Upper lobe of right lung (tissue), 1 donor: Measurements from ENCODE around the gene SLFN14. TPM values are rescaled to one million over a fixed set of nuclear protein-coding genes. Genes with fewer than 3 reads are reported as not detected.

Experiments
- ATAC-seq: fragments of 200-7000 bp; cut with Tn5 transposase; one replicate; pipeline ENCODE4 v1.9.1; 2020; ENCODE audit warnings: mild to moderate bottlenecking, moderate library complexity
- DNase-seq: peaks from one replicate; pipeline ENCODE4 v3.0.0-alpha.2; 2020
- H3K27ac ChIP-seq: fragments of 200-600 bp; one replicate; pipeline ENCODE4 v1.8.0; 2022
- H3K27me3 ChIP-seq: fragments of 200-600 bp; one replicate; pipeline ENCODE4 v1.8.0; 2022; ENCODE audit warnings: mild to moderate bottlenecking
- H3K36me3 ChIP-seq: fragments of 200-600 bp; one replicate; pipeline ENCODE4 v1.8.0; 2022
- H3K4me1 ChIP-seq: fragments of 200-600 bp; one replicate; pipeline ENCODE4 v1.8.0; 2022
- H3K4me3 ChIP-seq: fragments of 200-600 bp; one replicate; pipeline ENCODE4 v1.8.0; 2022; ENCODE audit warnings: mild to moderate bottlenecking
- H3K9me3 ChIP-seq: fragments of 200-600 bp; one replicate; pipeline ENCODE4 v1.8.0; 2022
- intact Hi-C: fragments of 100-400 bp; cut with DNase I; formaldehyde crosslinking; loops from one replicate; pipeline ENCODE4 v1.11.0; 2022
- total RNA-seq: library from RNA; stranded (reverse); fragmentation: NEBNext Ultra II Directional; extraction: Animal tissue kit (Norgen Biotek cat#: 25700); gene quantifications from one replicate; pipeline ENCODE4 v1.2.1, GENCODE V29; 2021
- TF ChIP-seq, protein P1 (sequence below): fragments of 200-600 bp; IDR thresholded peaks from one replicate; pipeline ENCODE4 v1.8.0; 2022; ENCODE audit warnings: antibody characterized with exemption
- donor health status: DM: no; HTN: yes; CAD: no; lungs with severe emphysema.

SLFN14 gene
- total RNA-seq, 1 donor from 2014 or later: not detected

DNA sequence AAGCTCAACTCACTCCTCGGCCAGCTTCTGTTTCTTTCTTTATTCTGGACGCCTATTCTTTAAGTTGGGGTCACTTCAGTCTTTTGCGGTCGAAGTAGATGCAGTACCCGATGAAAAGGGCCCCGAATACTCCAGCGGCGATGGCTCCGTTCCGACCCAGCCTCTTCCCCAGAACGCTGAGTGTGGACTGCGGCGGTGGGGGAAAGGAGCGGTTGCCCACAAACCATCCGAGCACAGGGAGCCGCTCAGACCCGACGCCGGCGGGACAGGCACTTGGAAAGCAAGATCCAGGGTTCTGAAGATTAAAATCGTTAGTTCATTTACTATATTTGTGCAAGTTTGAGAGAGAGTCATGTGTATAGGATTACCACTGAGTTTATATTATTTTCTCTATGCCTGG lies 45.6 kb downstream of the SLFN14 start:
- Histone ChIP-seq H3K4me3 (no peak overlapping the region), H3K9me3 (no peaks in the 10 kb centered on the region), H3K4me1 (no peaks in the 10 kb centered on the region), H3K27me3 (peaks cover 4% of the 10 kb centered on the region), H3K36me3 (no peaks in the 10 kb centered on the region), H3K27ac (no peak overlapping the region)
- no peak for DNase-seq
- intact Hi-C loops: no loop called here
- ATAC-seq: no peak
- TF ChIP-seq, protein P1, sequence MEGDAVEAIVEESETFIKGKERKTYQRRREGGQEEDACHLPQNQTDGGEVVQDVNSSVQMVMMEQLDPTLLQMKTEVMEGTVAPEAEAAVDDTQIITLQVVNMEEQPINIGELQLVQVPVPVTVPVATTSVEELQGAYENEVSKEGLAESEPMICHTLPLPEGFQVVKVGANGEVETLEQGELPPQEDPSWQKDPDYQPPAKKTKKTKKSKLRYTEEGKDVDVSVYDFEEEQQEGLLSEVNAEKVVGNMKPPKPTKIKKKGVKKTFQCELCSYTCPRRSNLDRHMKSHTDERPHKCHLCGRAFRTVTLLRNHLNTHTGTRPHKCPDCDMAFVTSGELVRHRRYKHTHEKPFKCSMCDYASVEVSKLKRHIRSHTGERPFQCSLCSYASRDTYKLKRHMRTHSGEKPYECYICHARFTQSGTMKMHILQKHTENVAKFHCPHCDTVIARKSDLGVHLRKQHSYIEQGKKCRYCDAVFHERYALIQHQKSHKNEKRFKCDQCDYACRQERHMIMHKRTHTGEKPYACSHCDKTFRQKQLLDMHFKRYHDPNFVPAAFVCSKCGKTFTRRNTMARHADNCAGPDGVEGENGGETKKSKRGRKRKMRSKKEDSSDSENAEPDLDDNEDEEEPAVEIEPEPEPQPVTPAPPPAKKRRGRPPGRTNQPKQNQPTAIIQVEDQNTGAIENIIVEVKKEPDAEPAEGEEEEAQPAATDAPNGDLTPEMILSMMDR: no peak

DNA sequence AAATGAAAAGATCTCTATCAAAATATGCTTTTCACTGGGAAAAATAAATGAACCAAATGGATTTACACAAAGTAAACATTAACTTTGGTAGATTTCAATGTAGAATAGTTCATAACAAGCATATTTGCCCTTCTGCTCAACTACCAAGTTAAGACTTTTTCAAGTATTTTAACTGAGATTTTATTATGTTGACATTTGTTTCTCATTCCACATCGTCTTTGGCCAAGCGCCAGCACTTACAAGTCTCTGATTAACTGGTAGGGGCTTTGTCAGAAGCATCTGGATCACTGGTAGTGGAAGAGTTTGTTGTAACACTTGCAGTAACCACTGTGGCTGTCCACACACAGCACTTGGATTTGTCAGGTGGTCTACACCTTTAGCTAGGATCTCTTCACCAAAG lies 46.1 kb downstream of the SLFN14 start:
- DNase-seq: no peak
- TF ChIP-seq, protein P1: no peak
- Histone ChIP-seq H3K4me3 (no peak overlapping the region), H3K9me3 (no peaks in the 10 kb centered on the region), H3K4me1 (no peaks in the 10 kb centered on the region), H3K27me3 (peaks cover 4% of the 10 kb centered on the region), H3K27ac (no peak overlapping the region), H3K36me3 (no peaks in the 10 kb centered on the region)
- intact Hi-C loops: no loop called here
- ATAC-seq: no peak

Other genes with a start within 250 kb of the SLFN14 start
- gene SLFN11, start 187.2 kb downstream of the SLFN14 start, total RNA-seq: 75.7 TPM
- gene SLFN12, start 128.3 kb downstream of the SLFN14 start, total RNA-seq: 12.4 TPM
- gene SLFN13, start 112.1 kb downstream of the SLFN14 start, total RNA-seq: 25.7 TPM
- 5.1 TPM for gene SLFN12L, start 23.1 kb downstream of the SLFN14 start, total RNA-seq
- gene PEX12, start 17.8 kb upstream of the SLFN14 start, total RNA-seq: 4.7 TPM
- gene AP2B1, start 26.5 kb upstream of the SLFN14 start, total RNA-seq: 153 TPM
- 2.2 TPM for gene RASL10B, start 170.8 kb upstream of the SLFN14 start, total RNA-seq
- not detected for gene GAS2L2, start 192.4 kb upstream of the SLFN14 start, total RNA-seq
- gene C17orf50, start 200.1 kb upstream of the SLFN14 start, total RNA-seq: not detected
- 55.6 TPM for gene MMP28, start 234.8 kb upstream of the SLFN14 start, total RNA-seq
- 142 TPM for gene TAF15, start 248.7 kb upstream of the SLFN14 start, total RNA-seq